Measurements from ENCODE around the gene PTK6. TPM values are rescaled to one million over a fixed set of nuclear protein-coding genes. Genes with fewer than 3 reads are reported as not detected.

The PTK6 gene
- total RNA-seq, 1 donor from 2014 or later, result 4.2 TPM

DNA sequence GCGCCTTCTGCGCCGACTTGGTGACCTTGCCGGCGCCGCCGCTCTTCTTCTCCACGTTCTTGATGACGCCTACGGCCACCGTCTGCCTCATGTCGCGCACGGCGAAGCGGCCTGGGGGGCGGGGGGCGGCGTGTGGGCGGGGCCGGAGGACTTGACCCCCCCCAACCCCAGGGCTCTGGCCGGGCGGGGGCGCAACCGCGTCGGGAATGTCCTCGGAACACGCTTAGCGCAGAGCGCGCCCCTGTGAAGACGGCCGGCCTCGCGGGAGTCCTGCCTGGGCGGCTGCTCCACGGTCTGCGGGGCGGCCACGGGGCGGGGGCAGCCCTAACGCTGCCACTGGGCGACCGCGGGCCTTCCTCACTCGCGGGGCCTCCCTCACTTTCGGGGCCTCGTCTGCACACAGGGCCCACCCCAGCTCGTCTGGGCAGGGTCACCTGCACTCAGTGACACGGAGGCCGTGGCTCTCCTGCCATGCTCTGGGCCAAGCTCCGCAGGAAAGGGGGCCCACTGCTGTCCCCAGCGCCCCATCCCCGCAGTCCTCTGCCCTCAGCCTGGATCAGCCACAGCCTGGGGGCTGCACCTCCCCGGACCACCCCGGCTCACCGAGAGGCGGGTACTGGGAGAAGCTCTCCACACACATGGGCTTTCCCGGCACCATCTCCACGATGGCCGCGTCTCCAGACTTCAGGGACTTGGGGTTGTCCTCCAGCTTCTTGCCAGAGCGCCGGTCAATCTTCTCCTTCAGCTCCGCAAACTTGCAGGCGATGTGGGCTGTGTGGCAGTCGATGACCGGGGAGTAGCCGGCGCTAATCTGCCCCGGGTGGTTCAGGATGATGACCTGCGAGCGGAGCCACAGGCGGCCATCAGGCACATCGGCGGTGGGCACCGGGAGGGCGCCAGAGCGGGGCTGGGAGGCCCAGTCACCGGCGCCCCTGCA lies 48.6 kb downstream of the PTK6 start:
- ATAC-seq, result no peak
- H3K4me3 ChIP-seq, result no peak overlapping the region
- no peak overlapping the region for H3K27ac ChIP-seq
- DNase-seq, result no peak
- TF ChIP-seq, protein P1, sequence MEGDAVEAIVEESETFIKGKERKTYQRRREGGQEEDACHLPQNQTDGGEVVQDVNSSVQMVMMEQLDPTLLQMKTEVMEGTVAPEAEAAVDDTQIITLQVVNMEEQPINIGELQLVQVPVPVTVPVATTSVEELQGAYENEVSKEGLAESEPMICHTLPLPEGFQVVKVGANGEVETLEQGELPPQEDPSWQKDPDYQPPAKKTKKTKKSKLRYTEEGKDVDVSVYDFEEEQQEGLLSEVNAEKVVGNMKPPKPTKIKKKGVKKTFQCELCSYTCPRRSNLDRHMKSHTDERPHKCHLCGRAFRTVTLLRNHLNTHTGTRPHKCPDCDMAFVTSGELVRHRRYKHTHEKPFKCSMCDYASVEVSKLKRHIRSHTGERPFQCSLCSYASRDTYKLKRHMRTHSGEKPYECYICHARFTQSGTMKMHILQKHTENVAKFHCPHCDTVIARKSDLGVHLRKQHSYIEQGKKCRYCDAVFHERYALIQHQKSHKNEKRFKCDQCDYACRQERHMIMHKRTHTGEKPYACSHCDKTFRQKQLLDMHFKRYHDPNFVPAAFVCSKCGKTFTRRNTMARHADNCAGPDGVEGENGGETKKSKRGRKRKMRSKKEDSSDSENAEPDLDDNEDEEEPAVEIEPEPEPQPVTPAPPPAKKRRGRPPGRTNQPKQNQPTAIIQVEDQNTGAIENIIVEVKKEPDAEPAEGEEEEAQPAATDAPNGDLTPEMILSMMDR (IDR thresholded peaks at IDR 0.05), result no peak
- H3K4me1 ChIP-seq, result no peaks in the 10 kb centered on the region
- no peaks in the 10 kb centered on the region for H3K36me3 ChIP-seq
- no peaks in the 10 kb centered on the region for H3K9me3 ChIP-seq
- intact Hi-C loops (cut with DNase I), result no loop called here
- peaks cover 53% of the 10 kb centered on the region for H3K27me3 ChIP-seq (ENCODE audit: low read depth)

DNA sequence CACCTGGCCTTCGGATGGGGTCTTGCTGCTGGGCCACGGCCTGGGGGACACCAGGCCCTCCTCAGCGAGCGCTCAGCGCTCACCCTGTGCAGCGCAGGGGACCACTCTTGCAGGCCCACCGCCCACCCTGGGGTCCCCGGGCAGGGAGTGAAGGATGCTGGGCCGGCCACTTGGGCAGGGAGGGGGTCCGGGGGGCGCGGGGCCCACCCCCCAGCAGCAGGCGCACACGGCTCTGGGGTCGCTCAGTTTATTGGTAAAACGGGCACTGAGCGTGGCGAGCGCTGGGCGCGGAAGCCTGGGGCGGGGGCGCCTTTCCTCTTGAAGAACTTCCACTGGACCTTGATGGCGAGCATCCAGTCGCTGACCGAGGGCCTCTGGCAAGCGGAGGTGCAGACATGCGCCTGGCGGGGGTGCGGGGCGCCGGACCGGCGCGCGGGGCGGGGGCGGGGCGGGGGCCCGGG lies 49.4 kb downstream of the PTK6 start:
- intact Hi-C loops (cut with DNase I), result no loop called here
- no peak for ATAC-seq
- TF ChIP-seq, protein P1 (IDR thresholded peaks at IDR 0.05), result no peak
- Histone ChIP-seq H3K4me1 (no peaks in the 10 kb centered on the region), H3K4me3 (no peak overlapping the region), H3K36me3 (no peaks in the 10 kb centered on the region), H3K27me3 (ENCODE audit: low read depth) (peaks cover 53% of the 10 kb centered on the region), H3K9me3 (no peaks in the 10 kb centered on the region), H3K27ac (no peak overlapping the region)
- DNase-seq, result no peak

DNA sequence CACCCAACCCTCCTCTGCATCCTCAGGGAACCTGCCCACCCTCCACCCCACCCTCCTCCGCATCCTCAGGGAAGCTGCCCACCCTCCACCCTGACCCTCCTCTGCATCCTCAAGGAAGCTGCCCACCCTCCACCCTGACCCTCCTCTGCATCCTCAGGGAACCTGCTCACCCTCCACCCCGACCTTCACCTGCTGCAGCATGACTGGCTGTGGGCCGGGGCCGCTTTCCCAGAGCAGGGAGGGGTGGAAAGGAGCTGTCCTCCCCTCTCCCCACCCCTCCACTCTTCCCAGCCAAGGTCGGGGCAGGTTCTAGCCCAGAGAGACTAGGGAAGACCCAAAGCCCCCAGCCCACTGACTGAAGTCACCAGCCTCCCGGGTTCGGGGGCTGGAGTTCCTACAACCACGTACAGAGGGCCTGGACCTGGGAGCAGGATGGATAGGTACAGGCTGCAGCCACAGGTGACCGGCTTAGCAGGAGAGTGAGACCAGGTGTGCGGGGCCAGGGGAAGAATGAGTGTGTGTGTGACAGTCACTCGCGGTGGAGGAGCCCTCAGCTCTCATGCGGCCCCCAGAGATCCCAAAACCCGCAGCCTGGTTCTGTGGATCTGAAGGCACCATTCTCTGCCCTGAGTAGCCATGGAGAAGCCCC lies 49.9 kb downstream of the PTK6 start:
- Histone ChIP-seq H3K27me3 (ENCODE audit: low read depth) (peaks cover 55% of the 10 kb centered on the region), H3K27ac (no peak overlapping the region), H3K9me3 (no peaks in the 10 kb centered on the region), H3K4me1 (no peaks in the 10 kb centered on the region), H3K36me3 (no peaks in the 10 kb centered on the region), H3K4me3 (no peak overlapping the region)
- DNase-seq (no peak), ATAC-seq (no peak)
- intact Hi-C loops (cut with DNase I), result no loop called here
- TF ChIP-seq, protein P1 (IDR thresholded peaks at IDR 0.05), result no peak

DNA sequence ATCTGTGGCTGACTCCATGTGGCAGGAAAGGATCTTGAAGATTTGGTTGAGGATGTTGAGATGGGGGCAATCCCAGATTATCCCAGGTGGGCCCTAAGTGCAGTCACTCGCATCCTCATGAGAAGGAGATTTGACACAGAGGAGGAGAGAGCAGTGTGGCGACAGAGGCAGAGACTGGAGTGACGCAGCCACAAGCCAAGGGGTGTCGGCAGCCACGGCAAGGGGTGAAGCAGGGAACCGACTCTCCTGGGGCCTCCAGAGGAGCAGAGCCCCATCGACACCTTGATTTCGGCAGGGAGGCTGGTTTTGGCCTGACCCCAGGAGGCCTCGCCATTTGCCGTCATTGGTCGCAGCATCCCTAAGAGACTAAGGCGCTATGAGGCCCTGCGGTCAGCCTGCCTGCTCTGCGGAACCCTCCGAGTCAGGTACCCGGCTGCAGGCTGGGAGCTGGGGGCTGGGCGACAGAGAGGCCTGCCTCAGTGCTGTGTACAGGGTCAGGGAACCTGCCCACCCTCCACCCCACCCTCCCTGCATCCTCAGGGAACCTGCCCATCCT lies 50.8 kb downstream of the PTK6 start:
- Histone ChIP-seq H3K4me3 (no peak overlapping the region), H3K27me3 (ENCODE audit: low read depth) (peaks cover 62% of the 10 kb centered on the region), H3K4me1 (no peaks in the 10 kb centered on the region), H3K27ac (no peak overlapping the region), H3K36me3 (no peaks in the 10 kb centered on the region), H3K9me3 (no peaks in the 10 kb centered on the region)
- TF ChIP-seq, protein P1 (IDR thresholded peaks at IDR 0.05), result no peak
- intact Hi-C loops (cut with DNase I), result no loop called here
- DNase-seq (no peak), ATAC-seq (no peak)

DNA sequence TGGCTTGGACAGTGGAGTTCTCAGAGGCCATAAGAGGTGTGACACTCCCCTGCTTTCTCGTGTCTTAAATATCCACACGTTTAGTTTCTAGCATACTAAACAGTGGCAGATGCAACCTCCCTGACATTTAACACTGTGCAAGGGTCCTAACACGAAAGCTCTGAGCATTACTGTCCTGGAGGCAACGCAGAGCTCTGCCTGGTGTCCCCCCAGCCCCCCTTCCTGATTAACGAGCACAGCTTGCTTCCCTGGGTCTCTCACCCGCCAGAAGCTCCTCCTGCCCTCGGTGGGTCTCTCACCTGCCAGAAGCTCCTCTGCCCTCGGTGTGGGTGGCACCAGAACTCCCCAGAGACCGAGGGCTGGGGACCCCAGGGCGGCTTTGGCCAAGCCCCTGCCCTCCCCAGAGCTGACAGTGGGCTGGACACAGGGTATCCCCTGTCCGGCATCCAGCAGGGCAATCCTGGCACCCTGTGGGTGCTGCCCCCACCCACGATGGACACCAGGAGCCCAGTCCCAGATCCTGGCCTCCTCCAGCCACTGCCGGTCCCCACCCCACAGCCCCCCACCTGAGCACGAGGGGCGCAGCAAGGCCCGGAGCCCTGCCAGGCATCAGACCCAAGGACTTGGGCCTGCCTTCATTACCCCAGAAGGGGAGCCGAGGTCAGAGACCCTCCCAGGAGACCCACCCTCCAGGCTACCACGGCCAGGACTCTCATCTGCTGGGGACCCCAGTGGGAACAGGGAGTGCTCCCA lies 52.3 kb downstream of the PTK6 start:
- H3K27me3 ChIP-seq (ENCODE audit: low read depth), result peaks cover 57% of the 10 kb centered on the region
- intact Hi-C loops (cut with DNase I), result no loop called here
- no peak overlapping the region for H3K27ac ChIP-seq

More for the DNA sequence above, 52.3 kb downstream of the PTK6 start:
- no peaks in the 10 kb centered on the region for H3K36me3 ChIP-seq
- no peak overlapping the region for H3K4me3 ChIP-seq
- no peaks in the 10 kb centered on the region for H3K4me1 ChIP-seq
- DNase-seq (no peak), ATAC-seq (no peak)
- no peaks in the 10 kb centered on the region for H3K9me3 ChIP-seq
- TF ChIP-seq, protein P1 (IDR thresholded peaks at IDR 0.05), result no peak
